HepG2 (cell line): ENCODE results near the gene INHBB. TPM values are rescaled to one million over a fixed set of nuclear protein-coding genes. Genes with fewer than 3 reads are reported as not detected.

Source experiments
- GATA4 ChIP-seq: sonication (generic); IDR thresholded peaks from 2 replicates; pipeline ENCODE4 v1.6.1; 2016; ENCODE audit warnings: antibody characterized with exemption, low read depth, borderline replicate concordance
- GFI1 ChIP-seq: sonication (generic); formaldehyde crosslinking; IDR thresholded peaks from 2 replicates; pipeline ENCODE4 v1.5.0; 2020; ENCODE audit warnings: missing genetic modification reagents, mild to moderate bottlenecking, borderline replicate concordance
- HCFC1 ChIP-seq: fragments of 150-350 bp; IDR thresholded peaks from 2 replicates; pipeline ENCODE4 v1.6.1; 2014; ENCODE audit warnings: low read depth, low read length
- MEIS1 ChIP-seq: sonication (generic); formaldehyde crosslinking; IDR thresholded peaks from 2 replicates; pipeline ENCODE4 v1.9.0; 2021; ENCODE audit warnings: mild to moderate bottlenecking, missing genetic modification reagents, moderate library complexity, borderline replicate concordance
- NFIB ChIP-seq: sonication (generic); formaldehyde crosslinking; IDR thresholded peaks from 2 replicates; pipeline ENCODE4 v1.9.0; 2021; ENCODE audit warnings: missing genetic modification reagents, mild to moderate bottlenecking, borderline replicate concordance
- PCBP2 ChIP-seq: fragments of 200-400 bp; formaldehyde crosslinking; optimal IDR thresholded peaks from 2 replicates; pipeline ENCODE3; 2018; ENCODE audit warnings: low read length, low read depth; ENCODE audit not compliant: poor library complexity, severe bottlenecking
- SAP130 ChIP-seq: IDR thresholded peaks from 2 replicates; pipeline ENCODE4 v1.6.1; 2016; ENCODE audit warnings: low read depth
- SKI ChIP-seq: fragments of 450-650 bp; IDR thresholded peaks from one replicate; pipeline ENCODE4 v1.6.1; 2018; ENCODE audit warnings: mild to moderate bottlenecking; ENCODE audit not compliant: partially characterized antibody
- SOX5 ChIP-seq: IDR thresholded peaks from 2 replicates; pipeline ENCODE4 v1.6.1; 2016; ENCODE audit warnings: borderline replicate concordance
- YY1 ChIP-seq: IDR thresholded peaks from 2 replicates; pipeline ENCODE4 v1.6.1; 2011; ENCODE audit warnings: low read length, low read depth, moderate library complexity, mild to moderate bottlenecking; ENCODE audit not compliant: insufficient read depth, insufficient replicate concordance
- ZBTB3 ChIP-seq: sonication (generic); formaldehyde crosslinking; IDR thresholded peaks from 2 replicates; pipeline ENCODE4 v1.4.0; 2020; ENCODE audit warnings: low read depth, mild to moderate bottlenecking, moderate library complexity, missing genetic modification reagents, borderline replicate concordance
- ZNF251 ChIP-seq: sonication (generic); formaldehyde crosslinking; IDR thresholded peaks from 2 replicates; pipeline ENCODE4 v1.9.0; 2021; ENCODE audit warnings: mild to moderate bottlenecking, missing genetic modification reagents
- ZNF274 ChIP-seq: sonication (generic); formaldehyde crosslinking; IDR thresholded peaks from 2 replicates; pipeline ENCODE4 v1.5.1; 2020; ENCODE audit warnings: mild to moderate bottlenecking, missing genetic modification reagents
- ZNF432 ChIP-seq: sonication (generic); formaldehyde crosslinking; IDR thresholded peaks from 2 replicates; pipeline ENCODE4 v1.5.0; 2020; ENCODE audit warnings: missing genetic modification reagents, mild to moderate bottlenecking, borderline replicate concordance
- ZNF598 ChIP-seq: sonication (generic); formaldehyde crosslinking; IDR thresholded peaks from 2 replicates; pipeline ENCODE4 v1.5.1; 2020; ENCODE audit warnings: mild to moderate bottlenecking, missing genetic modification reagents, borderline replicate concordance
- polyA plus RNA-seq, 8 experiments: library from polyadenylated mRNA; depleted of rRNA in 3 of 8; stranded (reverse) in 7 of 8; unstranded in 1 of 8; fragments of >200 nt; fragmentation: Illumina TruSeq in 4 of 8; extraction: Trizol in 4 of 8; gene quantifications; 2 replicates each; pipeline versions ENCODE4 v1.2.1 to v1.2.3, GENCODE V29; 2011 to 2016; ENCODE audit warnings: low read depth in 4 of 8, missing spikeins in 1 of 8, mixed read lengths in 1 of 8; ENCODE audit not compliant: insufficient read depth in 1 of 8
- total RNA-seq, 5 experiments: library from RNA; depleted of rRNA; stranded (reverse); fragments of >200 nt; fragmentation: Illumina TruSeq; extraction: Trizol; gene quantifications; 2 replicates each; pipeline ENCODE4 v1.2.3, GENCODE V29; 2016; ENCODE audit warnings: low read depth in 1 of 5
- TF ChIP-seq, protein P1 (sequence below): sonication (generic); formaldehyde crosslinking; IDR thresholded peaks from 2 replicates; pipeline ENCODE4 v1.4.0; 2020; ENCODE audit warnings: mild to moderate bottlenecking, low read depth, missing genetic modification reagents
- TF ChIP-seq, protein P2 (sequence below): sonication (generic); formaldehyde crosslinking; IDR thresholded peaks from 2 replicates; pipeline ENCODE4 v1.9.0; 2021; ENCODE audit warnings: missing genetic modification reagents, mild to moderate bottlenecking, borderline replicate concordance
- TF ChIP-seq, protein P3 (sequence below): sonication (generic); formaldehyde crosslinking; IDR thresholded peaks from 2 replicates; pipeline ENCODE4 v1.4.0; 2020; ENCODE audit warnings: missing genetic modification reagents
- TF ChIP-seq, protein P4 (sequence below): sonication (generic); formaldehyde crosslinking; IDR thresholded peaks from 2 replicates; pipeline ENCODE4 v1.4.0; 2020; ENCODE audit warnings: missing genetic modification reagents

The INHBB gene
- total and polyA plus RNA-seq, 2 of the 13 experiments (the other 11 are each of a cell fraction or from before 2014, with no cell fraction given): 0.20 to 1.7 TPM

DNA sequence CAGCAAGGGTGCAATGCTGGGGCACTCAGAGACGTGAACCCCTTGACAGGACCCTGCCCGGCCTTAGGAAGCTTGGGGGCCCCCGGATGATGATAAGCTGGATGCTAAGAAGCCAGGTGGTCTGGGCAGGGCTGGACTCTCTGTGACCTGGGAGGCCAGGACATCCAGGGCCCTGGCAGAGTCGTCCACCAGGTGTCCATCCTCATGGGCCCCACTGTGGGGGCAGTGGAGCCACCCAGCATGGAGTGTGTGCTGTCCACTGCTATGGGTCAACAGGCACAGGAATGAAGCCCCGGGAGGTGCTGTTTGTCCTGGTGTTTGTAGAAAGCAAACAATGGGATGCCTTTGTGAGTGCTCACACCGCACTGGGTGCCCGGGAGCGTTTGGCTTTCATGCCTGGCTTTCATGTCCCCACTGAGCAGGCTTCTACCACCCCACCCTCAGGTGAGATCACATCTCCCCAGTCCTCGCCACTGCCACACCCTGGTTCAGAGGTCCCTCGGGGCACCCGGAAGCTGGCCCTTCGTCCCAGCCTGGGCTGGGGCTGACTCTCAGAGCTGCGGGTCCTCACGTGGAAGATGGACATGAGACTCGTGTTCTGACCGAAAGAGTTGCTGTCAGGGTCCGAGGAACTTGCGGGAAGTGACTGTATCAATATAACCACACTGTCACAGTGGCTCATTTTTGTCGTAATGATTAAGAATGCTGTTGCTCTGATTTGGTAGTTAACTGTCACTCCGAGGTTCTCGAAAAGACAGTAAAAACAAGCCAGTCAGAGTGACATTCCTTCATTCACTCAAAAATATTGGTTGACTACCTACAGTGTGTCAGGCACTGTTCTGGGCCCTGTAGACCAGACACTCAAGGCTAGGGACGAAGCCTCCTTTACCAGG, 53.3 kb downstream of the INHBB start (continued):
- TF ChIP-seq, protein P1, sequence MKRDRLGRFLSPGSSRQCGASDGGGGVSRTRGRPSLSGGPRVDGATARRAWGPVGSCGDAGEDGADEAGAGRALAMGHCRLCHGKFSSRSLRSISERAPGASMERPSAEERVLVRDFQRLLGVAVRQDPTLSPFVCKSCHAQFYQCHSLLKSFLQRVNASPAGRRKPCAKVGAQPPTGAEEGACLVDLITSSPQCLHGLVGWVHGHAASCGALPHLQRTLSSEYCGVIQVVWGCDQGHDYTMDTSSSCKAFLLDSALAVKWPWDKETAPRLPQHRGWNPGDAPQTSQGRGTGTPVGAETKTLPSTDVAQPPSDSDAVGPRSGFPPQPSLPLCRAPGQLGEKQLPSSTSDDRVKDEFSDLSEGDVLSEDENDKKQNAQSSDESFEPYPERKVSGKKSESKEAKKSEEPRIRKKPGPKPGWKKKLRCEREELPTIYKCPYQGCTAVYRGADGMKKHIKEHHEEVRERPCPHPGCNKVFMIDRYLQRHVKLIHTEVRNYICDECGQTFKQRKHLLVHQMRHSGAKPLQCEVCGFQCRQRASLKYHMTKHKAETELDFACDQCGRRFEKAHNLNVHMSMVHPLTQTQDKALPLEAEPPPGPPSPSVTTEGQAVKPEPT (CRISPR knock-in tag): peak; percentile 63; the same call in 1 of the 2 replicates
- no peak for TF ChIP-seq ZBTB3 (CRISPR knock-in tag)
- no peak for TF ChIP-seq ZNF432
- TF ChIP-seq SAP130 (CRISPR knock-in tag): peak; percentile 85
- TF ChIP-seq, protein P2, sequence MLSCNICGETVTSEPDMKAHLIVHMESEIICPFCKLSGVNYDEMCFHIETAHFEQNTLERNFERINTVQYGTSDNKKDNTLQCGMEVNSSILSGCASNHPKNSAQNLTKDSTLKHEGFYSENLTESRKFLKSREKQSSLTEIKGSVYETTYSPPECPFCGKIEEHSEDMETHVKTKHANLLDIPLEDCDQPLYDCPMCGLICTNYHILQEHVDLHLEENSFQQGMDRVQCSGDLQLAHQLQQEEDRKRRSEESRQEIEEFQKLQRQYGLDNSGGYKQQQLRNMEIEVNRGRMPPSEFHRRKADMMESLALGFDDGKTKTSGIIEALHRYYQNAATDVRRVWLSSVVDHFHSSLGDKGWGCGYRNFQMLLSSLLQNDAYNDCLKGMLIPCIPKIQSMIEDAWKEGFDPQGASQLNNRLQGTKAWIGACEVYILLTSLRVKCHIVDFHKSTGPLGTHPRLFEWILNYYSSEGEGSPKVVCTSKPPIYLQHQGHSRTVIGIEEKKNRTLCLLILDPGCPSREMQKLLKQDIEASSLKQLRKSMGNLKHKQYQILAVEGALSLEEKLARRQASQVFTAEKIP (CRISPR knock-in tag): no peak
- TF ChIP-seq MEIS1 (CRISPR knock-in tag): 0 out of 2 replicates have a peak, but pooled peaks have one; percentile 47
- peak; percentile 19 for TF ChIP-seq SKI
- TF ChIP-seq SOX5 (CRISPR knock-in tag): peak; percentile 99
- no peak for TF ChIP-seq PCBP2
- TF ChIP-seq ZNF251 (CRISPR knock-in tag): no peak
- TF ChIP-seq, protein P3, sequence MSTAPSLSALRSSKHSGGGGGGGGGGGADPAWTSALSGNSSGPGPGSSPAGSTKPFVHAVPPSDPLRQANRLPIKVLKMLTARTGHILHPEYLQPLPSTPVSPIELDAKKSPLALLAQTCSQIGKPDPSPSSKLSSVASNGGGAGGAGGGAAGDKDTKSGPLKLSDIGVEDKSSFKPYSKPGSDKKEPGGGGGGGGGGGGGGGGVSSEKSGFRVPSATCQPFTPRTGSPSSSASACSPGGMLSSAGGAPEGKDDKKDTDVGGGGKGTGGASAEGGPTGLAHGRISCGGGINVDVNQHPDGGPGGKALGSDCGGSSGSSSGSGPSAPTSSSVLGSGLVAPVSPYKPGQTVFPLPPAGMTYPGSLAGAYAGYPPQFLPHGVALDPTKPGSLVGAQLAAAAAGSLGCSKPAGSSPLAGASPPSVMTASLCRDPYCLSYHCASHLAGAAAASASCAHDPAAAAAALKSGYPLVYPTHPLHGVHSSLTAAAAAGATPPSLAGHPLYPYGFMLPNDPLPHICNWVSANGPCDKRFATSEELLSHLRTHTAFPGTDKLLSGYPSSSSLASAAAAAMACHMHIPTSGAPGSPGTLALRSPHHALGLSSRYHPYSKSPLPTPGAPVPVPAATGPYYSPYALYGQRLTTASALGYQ (CRISPR knock-in tag): peak; percentile 91
- TF ChIP-seq GATA4: no peak
- peak; percentile 41 for TF ChIP-seq YY1
- no peak for TF ChIP-seq HCFC1
- TF ChIP-seq ZNF274 (CRISPR knock-in tag): no peak
- TF ChIP-seq ZNF598 (CRISPR knock-in tag): no peak
- 0 out of 2 replicates have a peak, but pooled peaks have one; percentile 41 for TF ChIP-seq GFI1 (CRISPR knock-in tag)
- TF ChIP-seq, protein P4, sequence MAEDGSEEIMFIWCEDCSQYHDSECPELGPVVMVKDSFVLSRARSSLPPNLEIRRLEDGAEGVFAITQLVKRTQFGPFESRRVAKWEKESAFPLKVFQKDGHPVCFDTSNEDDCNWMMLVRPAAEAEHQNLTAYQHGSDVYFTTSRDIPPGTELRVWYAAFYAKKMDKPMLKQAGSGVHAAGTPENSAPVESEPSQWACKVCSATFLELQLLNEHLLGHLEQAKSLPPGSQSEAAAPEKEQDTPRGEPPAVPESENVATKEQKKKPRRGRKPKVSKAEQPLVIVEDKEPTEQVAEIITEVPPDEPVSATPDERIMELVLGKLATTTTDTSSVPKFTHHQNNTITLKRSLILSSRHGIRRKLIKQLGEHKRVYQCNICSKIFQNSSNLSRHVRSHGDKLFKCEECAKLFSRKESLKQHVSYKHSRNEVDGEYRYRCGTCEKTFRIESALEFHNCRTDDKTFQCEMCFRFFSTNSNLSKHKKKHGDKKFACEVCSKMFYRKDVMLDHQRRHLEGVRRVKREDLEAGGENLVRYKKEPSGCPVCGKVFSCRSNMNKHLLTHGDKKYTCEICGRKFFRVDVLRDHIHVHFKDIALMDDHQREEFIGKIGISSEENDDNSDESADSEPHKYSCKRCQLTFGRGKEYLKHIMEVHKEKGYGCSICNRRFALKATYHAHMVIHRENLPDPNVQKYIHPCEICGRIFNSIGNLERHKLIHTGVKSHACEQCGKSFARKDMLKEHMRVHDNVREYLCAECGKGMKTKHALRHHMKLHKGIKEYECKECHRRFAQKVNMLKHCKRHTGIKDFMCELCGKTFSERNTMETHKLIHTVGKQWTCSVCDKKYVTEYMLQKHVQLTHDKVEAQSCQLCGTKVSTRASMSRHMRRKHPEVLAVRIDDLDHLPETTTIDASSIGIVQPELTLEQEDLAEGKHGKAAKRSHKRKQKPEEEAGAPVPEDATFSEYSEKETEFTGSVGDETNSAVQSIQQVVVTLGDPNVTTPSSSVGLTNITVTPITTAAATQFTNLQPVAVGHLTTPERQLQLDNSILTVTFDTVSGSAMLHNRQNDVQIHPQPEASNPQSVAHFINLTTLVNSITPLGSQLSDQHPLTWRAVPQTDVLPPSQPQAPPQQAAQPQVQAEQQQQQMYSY: 0 out of 2 replicates have a peak, but pooled peaks have one; percentile 32
- no peak for TF ChIP-seq NFIB (CRISPR knock-in tag)
